Measurements from ENCODE around the gene CARD6. TPM values are rescaled to one million over a fixed set of nuclear protein-coding genes. Genes with fewer than 3 reads are reported as not detected.

CARD6 gene
- total and polyA plus RNA-seq, 2 of the 8 experiments (the other 6 are each of a cell fraction or from before 2014, with no cell fraction given), result 0.41 to 0.50 TPM

GRCh38 chr5:40853632-40854192 lies 12.5 kb downstream of the CARD6 start (continued):
- no peak for TF ChIP-seq BCL11A (IDR thresholded peaks at IDR 0.05; ENCODE audit: low read depth in 2 of 2, low read length in 2 of 2)
- no peak for TF ChIP-seq POU5F1 (IDR thresholded peaks at IDR 0.05; ENCODE audit: low read depth, low read length)

Data from H1 (cell line).